GM18499 (cell line): Measurements from ENCODE around the gene DCAKD.

Experiments
- ATAC-seq: cut with Tn5 transposase; IDR thresholded peaks from one replicate; pipeline ENCODE4 v1.9.1; 2021; ENCODE audit warnings: moderate number of reproducible peaks; ENCODE audit not compliant: insufficient read depth, unreplicated experiment

DCAKD gene

GRCh38 chr17:45032174-45032541 is 19.3 kb downstream of the DCAKD start:
- no peak for ATAC-seq

GRCh38 chr17:45031231-45032173 is 19.9 kb downstream of the DCAKD start:
- no peak for ATAC-seq

DNA sequence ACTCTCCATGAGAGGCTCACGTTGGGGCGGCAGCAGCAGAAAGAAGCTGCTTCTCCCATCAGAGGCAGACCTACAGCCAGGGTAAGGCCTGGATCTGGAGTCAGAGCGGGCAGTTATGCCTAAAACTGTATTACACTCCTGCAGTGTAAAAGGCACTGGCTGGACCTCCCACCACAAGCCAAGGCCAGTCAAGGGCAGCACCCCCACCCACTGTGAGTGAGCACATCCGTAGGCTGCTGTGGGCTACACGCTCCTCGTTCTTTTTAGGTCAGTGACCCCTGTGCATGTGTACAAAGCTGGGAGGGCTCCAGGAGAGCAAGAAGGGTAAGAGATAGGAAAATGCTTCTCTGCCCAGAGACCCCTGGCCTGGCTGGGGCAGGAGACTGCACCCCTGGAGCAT is 20.7 kb downstream of the DCAKD start:
- ATAC-seq, result no peak

GRCh38 chr17:45029758-45030423 is 21.5 kb downstream of the DCAKD start:
- no peak for ATAC-seq

DNA sequence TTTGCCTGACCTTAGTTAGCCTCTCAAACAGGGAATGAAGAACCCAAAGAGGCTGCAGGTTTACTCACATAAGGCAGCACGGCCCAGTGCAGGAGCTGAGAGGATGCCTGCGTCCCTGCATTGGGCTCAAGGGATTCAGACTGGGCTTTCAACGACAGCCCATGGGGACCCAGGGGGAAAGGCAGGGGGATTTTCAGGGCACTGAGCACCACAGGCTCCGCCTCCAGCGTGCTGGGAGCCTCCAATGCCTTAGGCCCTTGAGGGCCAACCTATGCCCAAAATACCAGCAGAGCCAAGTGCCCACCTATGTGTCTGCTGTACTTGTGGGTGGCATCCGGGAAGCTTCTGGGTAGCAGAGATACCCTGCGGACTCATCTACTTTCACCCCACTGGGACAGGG is 22.3 kb downstream of the DCAKD start:
- no peak for ATAC-seq

GRCh38 chr17:45022655-45023339 is 28.6 kb downstream of the DCAKD start:
- no peak for ATAC-seq

GRCh38 chr17:45022288-45022648 is 29.2 kb downstream of the DCAKD start:
- no peak for ATAC-seq

- ATAC-seq, result no peak
These were observed 29.7 kb downstream of the DCAKD start for GRCh38 chr17:45021607-45022287.

GRCh38 chr17:45020354-45021138 is 30.9 kb downstream of the DCAKD start:
- ATAC-seq, result no peak

DNA sequence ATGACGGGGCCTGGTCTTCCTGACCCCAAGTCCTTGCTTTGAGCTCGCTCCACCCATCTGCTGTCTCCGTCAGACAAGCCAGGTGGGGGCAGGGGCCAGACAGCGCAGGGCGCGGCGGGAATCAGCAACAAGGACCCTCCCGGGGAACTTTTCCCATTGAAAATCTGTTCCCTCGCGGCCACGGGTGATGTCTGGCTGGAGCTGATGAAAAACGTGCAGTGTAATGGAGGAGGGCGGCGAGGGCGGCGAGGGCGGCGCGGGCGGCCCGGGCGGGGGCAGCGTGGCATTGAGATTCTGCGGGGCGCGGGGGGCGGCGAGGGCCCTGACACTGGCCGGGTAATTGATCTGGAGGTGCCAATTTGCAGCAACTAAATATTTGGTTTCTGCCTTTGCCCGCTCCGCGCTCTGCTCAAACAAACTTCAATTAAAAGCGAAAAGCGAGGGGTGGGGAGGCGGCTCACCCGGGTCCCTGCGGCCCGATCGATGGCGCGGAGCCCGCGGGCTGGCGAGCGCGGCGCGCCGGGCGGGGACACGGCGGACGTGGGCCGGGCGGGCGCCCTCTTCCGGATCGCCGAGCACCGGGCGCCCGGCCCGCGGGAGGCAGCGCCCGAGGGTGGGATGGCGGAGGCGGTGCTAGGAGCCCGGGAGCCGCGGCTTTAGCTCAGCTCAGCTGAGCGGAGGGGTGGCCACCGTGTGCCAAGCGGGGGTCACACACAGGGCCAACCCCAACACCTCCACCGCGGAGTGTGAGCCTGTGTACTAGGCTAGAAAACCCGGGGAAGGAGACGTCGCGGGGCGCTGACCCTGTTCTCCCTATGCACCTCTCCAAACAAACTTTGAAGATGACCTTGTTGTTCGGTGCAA is 32.4 kb downstream of the DCAKD start:
- ATAC-seq, result no peak

DNA sequence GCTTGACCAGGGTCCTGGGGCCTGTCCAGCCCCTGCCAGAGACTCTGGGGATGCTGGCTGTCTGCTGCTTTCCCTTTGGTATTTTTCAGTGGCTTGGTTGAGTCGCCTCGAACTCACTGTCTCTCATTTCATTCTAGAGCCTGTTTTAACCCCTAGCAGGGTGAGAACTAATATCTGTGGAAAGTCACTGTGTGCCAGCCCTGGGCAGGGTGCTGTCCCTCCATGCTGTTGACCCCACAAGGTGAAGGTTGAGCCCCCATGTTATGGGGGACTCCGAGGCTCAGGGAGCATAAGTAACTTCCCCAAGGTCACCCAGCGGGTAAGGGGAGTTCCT is 33.0 kb downstream of the DCAKD start:
- no peak for ATAC-seq

GRCh38 chr17:45016823-45017222 is 34.6 kb downstream of the DCAKD start:
- no peak for ATAC-seq

DNA sequence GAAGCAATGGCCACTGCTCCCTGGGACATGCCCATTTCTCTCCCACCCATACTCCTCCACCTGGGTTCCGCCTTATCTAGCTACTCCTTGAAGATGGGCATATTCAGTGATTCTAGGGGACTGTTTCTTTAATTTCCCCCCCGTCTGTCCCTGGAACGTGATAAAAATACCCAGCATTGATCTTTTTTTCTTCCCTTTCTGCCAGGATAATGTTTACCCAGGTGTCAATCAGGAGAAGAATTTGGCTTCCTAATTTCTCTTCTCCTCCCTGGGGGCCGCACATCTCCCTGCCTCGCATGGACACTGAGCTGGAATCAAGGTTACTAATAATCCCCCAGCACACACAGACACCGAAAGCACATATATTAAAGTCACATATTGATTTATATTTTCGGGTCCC is 35.2 kb downstream of the DCAKD start:
- no peak for ATAC-seq

DNA sequence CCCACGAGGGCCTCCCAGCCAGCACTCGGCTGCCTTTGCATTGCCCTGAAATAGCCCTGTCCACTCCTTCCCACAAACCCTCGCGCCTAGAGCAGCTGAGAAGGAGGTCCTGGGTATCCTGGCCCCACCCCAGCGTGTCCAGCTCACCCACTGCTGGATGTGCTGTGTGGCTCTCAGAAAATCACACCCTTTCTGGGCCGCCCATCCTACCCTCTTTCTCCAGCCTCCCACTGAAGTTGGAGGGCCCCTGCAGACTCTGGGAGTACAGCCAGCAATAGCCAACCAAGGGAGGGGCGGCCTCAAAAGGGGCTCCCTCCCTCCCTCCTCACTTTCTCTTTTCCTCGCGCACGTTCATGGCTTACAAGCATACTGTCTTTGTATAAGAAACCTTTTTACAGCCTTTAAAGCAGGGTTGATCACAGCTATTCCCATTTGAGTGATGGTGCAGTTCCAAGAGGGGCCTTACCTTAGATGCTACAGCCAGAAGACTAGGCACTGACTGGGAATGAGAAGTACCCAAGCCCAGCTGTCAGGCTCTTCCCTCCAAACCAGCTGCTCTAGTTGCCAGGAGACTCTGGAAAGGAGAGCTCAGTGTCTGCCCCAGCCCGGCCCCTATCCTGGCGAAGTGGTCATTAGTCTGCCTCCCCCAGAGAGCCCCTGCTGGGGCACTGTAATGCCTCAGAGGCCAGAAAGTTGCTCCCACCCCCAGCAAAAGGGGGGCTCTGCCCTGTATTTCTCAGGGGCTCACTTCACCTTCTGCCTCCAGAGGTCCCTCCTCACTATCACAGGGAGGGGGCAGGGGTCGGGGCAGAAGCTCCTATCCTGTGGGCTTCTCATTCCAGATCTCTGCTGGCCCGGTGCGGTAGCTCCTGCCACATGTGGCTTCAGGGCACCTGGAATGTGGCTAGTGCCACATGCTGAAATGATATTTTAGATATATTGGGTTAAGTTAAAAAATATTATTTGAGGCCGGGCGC is 38.1 kb downstream of the DCAKD start:
- ATAC-seq, result no peak

DNA sequence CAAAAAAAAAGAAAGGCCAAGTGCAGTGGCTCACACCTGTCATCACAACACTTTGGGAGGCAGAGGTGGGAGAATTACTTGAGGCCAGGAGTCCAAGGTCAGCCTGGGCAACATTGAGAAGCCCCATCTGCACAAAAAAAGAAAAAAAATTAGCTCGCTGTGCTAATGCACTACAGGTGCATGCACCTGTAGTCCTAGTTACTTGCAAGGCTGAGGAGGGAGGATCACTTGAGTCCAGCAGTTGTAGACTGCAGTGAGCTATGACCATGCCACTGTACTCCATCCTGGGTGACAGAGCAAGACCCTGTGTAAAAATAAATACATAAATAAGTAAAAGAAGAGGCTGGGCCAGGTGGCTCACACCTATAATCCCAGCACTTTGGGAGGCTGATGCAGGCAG is 39.7 kb downstream of the DCAKD start:
- no peak for ATAC-seq

DNA sequence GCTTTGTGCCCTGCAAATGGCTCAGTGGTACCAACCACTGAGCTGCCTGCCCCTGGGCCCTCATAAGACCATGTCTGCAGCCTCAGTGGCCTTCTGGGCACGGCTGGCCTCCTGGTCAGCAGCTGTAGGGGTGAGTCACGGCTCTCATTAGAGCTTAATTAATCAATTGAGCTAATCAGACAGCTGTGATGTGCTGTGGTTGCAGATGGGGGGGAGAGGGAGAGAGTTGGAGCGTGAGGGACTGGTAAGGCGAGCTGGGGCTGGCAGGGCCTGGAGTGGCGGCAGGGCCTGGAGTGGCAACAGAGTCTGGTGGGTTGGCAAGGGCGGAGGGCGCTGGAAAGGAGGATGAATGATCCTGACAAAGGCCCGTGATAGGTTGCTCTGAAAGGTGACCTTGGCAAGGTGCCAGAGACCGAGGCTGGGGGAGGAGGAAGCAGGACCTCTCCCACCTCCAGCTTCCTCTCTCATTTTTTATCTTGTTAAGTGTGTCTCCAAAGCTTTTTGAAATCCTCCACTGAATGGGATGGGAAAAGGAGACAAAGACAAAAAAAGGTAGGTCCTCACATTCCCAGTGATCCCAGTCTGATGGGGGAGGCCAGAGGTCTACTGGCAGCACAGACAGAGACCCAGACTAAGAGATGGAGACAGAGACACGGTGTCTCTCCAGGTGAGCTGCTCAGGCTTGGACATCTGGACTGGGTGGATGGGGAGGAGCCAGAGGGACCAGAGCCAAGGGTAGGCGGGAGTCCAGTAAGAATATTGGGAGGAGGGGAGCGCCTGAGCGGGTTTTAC is 41.6 kb downstream of the DCAKD start:
- no peak for ATAC-seq

- no peak for ATAC-seq
These were observed 43.2 kb downstream of the DCAKD start for GRCh38 chr17:45008216-45008615.
